ENCODE results near the gene MPV17L. TPM values are rescaled to one million over a fixed set of nuclear protein-coding genes. Genes with fewer than 3 reads are reported as not detected.
"Not testable (repeated sequence)": the region's sequence is repeated elsewhere in the genome, so short reads cannot be mapped to it uniquely, and the experiment has no call there.

The MPV17L gene
- total RNA-seq, 1 donor from 2014 or later = 5.9 TPM

- Mint-ChIP-seq H3K9me3 (no peaks in the 10 kb centered on the region), H3K36me3 (ENCODE audit: low read depth) (no peaks in the 10 kb centered on the region), H3K4me3 (no peak overlapping the region), H3K27ac (ENCODE audit: unreplicated experiment) (no peak overlapping the region), H3K27me3 (ENCODE audit: low read depth) (no peaks in the 10 kb centered on the region), H3K4me1 (no peaks in the 10 kb centered on the region)
- no peak for TF ChIP-seq CTCF (conservative IDR thresholded peaks at IDR 0.05)
- DNase-seq (ENCODE audit: low read depth, low spot score) = no peak
These were observed 55.7 kb downstream of the MPV17L start for GRCh38 chr16:15451098-15451731.

GRCh38 chr16:15452246-15452855 lies 56.8 kb downstream of the MPV17L start:
- no peak overlapping the region for H3K27ac Mint-ChIP-seq (ENCODE audit: unreplicated experiment)
- DNase-seq (ENCODE audit: low read depth, low spot score) = no peak
- H3K27me3 Mint-ChIP-seq (ENCODE audit: low read depth) = no peaks in the 10 kb centered on the region
- H3K4me1 Mint-ChIP-seq = no peaks in the 10 kb centered on the region
- no peaks in the 10 kb centered on the region for H3K9me3 Mint-ChIP-seq
- H3K4me3 Mint-ChIP-seq = no peak overlapping the region
- H3K36me3 Mint-ChIP-seq (ENCODE audit: low read depth) = no peaks in the 10 kb centered on the region
- TF ChIP-seq CTCF (conservative IDR thresholded peaks at IDR 0.05) = no peak

GRCh38 chr16:15453296-15453695 lies 57.7 kb downstream of the MPV17L start:
- H3K27me3 Mint-ChIP-seq (ENCODE audit: low read depth); H3K4me1 Mint-ChIP-seq; H3K9me3 Mint-ChIP-seq; H3K27ac Mint-ChIP-seq (ENCODE audit: unreplicated experiment); H3K4me3 Mint-ChIP-seq; DNase-seq (ENCODE audit: low read depth, low spot score); H3K36me3 Mint-ChIP-seq (ENCODE audit: low read depth): not testable (repeated sequence)

GRCh38 chr16:15454933-15455332 lies 59.4 kb downstream of the MPV17L start:
- not testable (repeated sequence) for DNase-seq (ENCODE audit: low read depth, low spot score); H3K27me3 Mint-ChIP-seq (ENCODE audit: low read depth); H3K36me3 Mint-ChIP-seq (ENCODE audit: low read depth)

GRCh38 chr16:15457400-15457799 lies 61.8 kb downstream of the MPV17L start:
- Mint-ChIP-seq H3K36me3 (ENCODE audit: low read depth) (no peaks in the 10 kb centered on the region), H3K27me3 (ENCODE audit: low read depth) (no peaks in the 10 kb centered on the region), H3K9me3 (no peaks in the 10 kb centered on the region), H3K4me3 (no peak overlapping the region), H3K27ac (ENCODE audit: unreplicated experiment) (no peak overlapping the region), H3K4me1 (no peaks in the 10 kb centered on the region)
- no peak for TF ChIP-seq CTCF (conservative IDR thresholded peaks at IDR 0.05)
- no peak for DNase-seq (ENCODE audit: low read depth, low spot score)

More at GRCh38 chr16:15454933-15455332, 59.4 kb downstream of the MPV17L start:
- not testable (repeated sequence) for H3K27ac Mint-ChIP-seq (ENCODE audit: unreplicated experiment); H3K4me1 Mint-ChIP-seq; H3K4me3 Mint-ChIP-seq; H3K9me3 Mint-ChIP-seq

- TF ChIP-seq CTCF (conservative IDR thresholded peaks at IDR 0.05) = no peak
- Mint-ChIP-seq H3K36me3 (ENCODE audit: low read depth) (no peaks in the 10 kb centered on the region), H3K4me3 (no peak overlapping the region), H3K27me3 (ENCODE audit: low read depth) (no peaks in the 10 kb centered on the region), H3K4me1 (no peaks in the 10 kb centered on the region), H3K27ac (ENCODE audit: unreplicated experiment) (no peak overlapping the region), H3K9me3 (no peaks in the 10 kb centered on the region)
- DNase-seq (ENCODE audit: low read depth, low spot score) = no peak
These were observed 62.4 kb downstream of the MPV17L start for GRCh38 chr16:15457958-15458357.

All from neural crest cell (in vitro differentiated cells).